ELR (cell line): ENCODE data around the gene STARD10.

Experiments used
- DNase-seq: peaks from one replicate; pipeline ENCODE4 v3.0.0-alpha.2; 2015; ENCODE audit warnings: low read depth

Gene STARD10

GRCh38 chr11:72724851-72725723, 68.8 kb downstream of the STARD10 start:
- peak; percentile 87 for DNase-seq

- DNase-seq = no peak
These were observed 69.8 kb downstream of the STARD10 start for GRCh38 chr11:72724021-72724551.

DNA sequence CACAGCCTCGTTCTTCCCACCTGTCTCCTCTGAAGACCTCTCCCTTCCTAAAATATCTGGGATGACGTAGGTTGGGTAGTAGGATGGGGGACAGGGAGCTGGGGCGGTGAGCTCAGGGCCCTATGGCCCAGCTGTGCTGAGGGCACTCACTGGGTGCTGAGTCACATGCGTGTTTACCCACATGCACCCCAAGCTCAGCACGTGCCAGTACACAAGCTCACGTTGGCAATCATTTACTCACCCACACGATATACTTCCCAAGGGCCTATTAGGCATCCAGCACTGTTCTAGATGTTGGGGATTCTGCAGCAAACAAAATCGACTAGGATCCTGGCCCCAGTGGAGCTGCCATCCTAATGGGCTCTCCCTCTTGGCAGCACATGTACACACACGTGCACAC, 70.3 kb downstream of the STARD10 start:
- no peak for DNase-seq

- peak; percentile 85 for DNase-seq
These were observed 71.6 kb downstream of the STARD10 start for GRCh38 chr11:72722050-72722748.

GRCh38 chr11:72721689-72722049, 72.2 kb downstream of the STARD10 start:
- no peak for DNase-seq

GRCh38 chr11:72721276-72721675, 72.6 kb downstream of the STARD10 start:
- DNase-seq = no peak

DNA sequence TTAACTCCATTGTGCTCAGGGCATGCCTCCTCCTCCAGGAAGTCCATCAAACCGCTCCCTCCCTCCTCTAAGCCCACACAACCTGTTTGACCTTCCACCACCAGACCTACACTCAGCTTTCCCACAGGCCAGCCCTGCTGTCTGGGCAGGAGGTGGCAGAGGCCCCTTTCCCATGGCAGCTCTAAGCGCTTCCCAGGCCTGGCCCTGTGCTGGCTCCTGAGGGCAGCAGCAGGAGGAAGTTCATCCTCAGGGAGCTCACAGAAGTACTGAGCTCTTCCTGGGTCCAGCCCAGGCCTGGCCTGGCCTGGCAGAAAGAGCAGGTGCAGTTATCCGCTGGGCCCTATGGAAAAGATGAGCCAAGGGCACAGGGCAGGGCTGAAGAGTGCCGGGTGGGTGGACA, 73.1 kb downstream of the STARD10 start:
- no peak for DNase-seq

- DNase-seq = no peak
These were observed 73.8 kb downstream of the STARD10 start for GRCh38 chr11:72720047-72720446.

GRCh38 chr11:72719551-72719950, 74.3 kb downstream of the STARD10 start:
- DNase-seq = no peak

DNA sequence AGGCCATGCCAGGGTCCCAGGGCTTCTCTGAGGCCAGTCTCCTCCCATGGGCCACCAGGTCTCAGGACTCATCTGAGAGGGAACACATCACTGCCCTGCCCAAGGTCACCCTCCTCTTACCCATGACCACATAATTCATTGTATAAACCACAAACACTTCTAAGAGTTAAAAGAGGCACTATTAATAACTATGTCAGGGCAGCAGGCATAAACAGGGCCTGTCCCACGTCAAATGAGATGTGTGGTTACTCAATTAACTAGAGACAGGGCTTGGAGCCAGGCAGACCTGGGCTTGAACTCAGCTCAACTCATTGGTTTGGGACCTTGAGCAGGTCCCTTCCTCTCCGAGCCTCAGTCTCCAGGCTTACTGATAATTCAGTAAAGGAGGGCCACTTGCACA, 74.7 kb downstream of the STARD10 start:
- DNase-seq = no peak

DNA sequence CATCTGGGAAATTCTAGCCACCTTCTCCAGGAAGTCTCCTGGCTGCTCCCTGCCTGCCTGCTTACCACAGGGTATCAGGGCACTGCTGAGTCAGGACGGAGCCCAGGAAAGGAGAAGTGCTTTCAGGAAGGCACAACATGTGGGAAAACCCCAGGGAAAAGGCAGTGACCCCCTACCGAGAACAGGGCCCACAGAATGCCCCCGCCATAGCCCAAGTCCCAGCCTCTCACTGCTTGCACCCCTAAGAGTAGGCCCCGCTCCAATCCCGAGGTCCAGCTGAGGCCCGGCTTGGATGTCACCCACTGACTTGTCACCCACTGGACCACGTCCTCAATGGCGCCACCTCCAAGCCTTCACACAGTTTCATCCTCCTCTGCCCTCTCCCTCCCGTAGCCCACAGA, 75.7 kb downstream of the STARD10 start:
- no peak for DNase-seq

DNA sequence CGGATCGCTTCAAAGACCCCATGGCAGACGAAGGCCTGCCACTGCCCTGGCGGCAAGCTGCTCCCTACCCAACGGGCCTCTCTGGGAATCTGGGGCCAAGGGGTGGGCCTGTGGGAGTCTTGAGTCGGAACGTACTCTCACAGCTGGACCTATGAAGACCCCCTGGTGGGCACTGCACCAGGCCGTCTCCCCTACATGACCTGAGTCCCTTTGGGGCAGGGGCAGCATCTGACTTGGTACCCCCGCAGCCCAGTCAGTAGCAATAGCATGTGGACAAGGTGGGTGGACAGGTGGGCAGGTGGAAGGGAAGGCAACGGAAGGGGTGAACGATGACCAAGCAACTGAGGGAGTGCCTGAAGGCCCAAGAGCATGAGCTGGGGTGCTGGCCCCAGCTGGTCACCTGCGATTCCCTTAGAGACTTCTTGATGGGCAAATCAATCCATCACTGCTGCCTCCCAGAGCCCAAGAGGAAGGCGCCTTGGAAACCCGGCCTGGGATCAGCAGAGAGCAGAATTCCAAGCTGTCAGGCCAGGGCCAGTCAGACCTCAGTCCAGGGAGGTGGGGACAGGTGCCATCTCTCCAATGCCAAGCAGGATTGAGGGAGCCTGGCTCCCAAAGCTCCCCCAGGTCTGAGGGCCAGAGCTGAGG, 76.9 kb downstream of the STARD10 start:
- no peak for DNase-seq

- no peak for DNase-seq
These were observed 77.6 kb downstream of the STARD10 start for GRCh38 chr11:72716290-72716689.

DNA sequence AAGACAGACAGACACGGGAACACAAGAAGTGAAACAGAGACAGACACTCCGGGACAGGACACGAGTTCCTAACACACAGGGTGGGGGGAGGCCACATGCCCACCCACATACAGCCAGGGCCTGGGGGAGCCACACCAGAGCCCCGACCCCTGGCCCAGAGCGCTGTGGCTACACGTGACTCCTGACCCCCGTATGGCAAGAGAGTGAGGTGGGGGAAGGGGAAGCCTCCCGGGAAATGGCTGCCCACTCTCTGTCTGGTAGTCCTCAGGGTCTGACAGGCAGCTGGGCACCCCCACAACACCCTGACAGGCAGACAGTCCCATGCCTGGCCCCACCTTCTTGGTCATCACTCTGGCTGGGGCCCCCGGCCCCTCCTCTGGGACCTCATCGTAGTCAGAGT, 81.0 kb downstream of the STARD10 start:
- DNase-seq = no peak

DNA sequence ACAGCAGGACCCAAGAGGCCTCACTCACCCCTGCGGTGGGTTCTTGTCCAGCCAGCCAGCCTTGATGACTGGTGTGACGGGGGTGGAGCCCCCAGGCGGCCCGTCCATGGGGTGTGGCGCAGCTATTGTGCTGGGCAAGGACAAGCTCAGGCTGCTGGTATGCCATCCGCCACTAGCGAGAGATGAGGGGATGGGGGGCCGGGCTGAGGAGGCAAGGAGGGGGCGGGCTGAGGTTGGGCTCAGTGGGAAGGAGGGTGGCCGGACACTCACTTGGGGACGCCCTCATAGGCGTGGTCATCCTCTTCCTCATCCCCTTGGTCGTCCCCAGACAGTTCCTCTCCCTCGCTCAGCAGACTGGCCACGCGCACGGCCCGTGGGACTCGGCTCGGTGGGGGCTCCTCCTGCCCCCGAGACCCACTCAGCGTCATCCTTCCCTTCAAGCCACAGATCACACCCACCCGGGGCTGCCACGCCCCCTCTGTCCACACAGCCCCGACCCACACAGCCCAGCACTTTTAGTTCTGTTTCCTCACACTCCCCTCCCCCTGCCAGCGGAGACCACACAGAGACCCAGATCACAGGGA, 81.6 kb downstream of the STARD10 start:
- no peak for DNase-seq

GRCh38 chr11:72711141-72711540, 82.7 kb downstream of the STARD10 start:
- no peak for DNase-seq

GRCh38 chr11:72710278-72710677, 83.6 kb downstream of the STARD10 start:
- DNase-seq = no peak

- DNase-seq = no peak
These were observed 84.2 kb downstream of the STARD10 start for GRCh38 chr11:72709478-72710238.

- no peak for DNase-seq
These were observed 86.8 kb downstream of the STARD10 start for GRCh38 chr11:72707032-72707431.

DNA sequence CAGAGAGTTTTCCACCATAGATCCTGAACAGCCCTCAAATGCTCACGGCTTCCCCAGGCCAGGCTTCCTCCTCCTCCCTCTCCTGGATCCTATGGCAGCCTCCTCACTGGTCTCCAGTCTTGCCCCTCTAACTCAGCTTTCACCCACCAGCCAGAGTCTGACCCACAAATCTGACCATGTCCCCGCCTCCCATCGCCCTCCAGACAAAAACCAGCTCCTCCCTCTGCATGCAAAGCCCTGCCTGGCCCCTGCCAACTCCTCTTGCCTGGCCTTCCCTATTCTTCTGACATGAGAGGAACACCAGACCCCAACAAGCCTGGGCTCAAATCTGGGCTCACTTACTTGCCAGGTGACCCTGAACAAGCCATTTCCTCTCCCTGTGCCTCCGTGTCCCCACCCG, 87.3 kb downstream of the STARD10 start:
- no peak for DNase-seq
